Measurements from ENCODE around the gene GAST. TPM values are rescaled to one million over a fixed set of nuclear protein-coding genes. Genes with fewer than 3 reads are reported as not detected.
A peak's percentile ranks its signal among the peaks of the same experiment; 100 is the strongest.

Gene GAST
- total RNA-seq, 2 donors from 2014 or later: not detected

DNA sequence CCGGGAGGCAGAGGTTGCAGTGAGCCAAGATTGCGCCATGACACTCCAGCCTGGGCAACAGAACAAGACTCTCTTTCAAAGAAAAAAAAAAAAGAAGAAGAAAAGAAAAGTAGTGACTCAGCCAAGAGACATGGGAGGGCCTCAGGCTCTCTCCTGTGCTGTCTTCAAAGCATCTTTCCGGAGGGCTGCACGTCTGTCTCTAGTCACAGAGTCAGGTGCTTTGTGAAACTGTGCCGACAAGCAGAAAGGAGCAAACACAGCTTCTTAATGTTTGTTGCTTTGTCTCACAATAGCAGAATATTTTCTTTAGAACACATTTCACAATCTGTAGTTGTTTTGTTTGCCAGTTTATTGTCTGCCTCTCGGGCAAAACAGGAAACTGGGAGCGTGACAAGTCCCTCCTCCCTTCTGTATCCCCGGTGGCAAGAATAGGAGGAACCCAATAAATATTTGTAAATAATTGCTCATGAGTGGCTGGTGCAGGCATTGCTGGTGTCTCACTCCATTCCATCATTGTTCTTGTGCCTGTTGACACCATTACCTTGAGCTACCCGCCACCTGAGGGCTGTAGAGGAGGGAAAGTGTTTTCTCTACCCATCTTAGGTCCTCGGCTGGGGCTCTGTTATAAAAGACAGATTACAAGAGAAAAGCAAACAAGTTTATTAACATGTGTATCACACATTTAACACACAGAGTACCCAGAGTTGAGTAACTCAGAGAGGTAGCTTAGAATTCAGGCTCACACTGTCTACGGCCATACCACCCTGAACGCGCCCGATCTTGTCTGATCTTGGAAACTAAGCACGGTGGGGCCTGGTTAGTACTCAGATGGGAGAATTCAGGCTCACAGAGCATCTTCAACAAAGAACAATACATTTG, 5.5 kb downstream of the GAST start:
- Histone ChIP-seq H3K4me3 (no peak overlapping the region), H3K27me3 (replicated peaks; ENCODE audit: insufficient read depth) (no peaks in the 10 kb centered on the region), H3K9me3 (no peaks in the 10 kb centered on the region), H3K27ac (peak overlapping the region; percentile 18 to 31), H3K4me1 (replicated peaks) (peaks cover 6% of the 10 kb centered on the region), H3K36me3 (no peaks in the 10 kb centered on the region)
- intact Hi-C loops (cut with DNase I): no loop called here
- TF ChIP-seq POLR2AphosphoS5 (IDR thresholded peaks at IDR 0.05): peak; percentile 70
- TF ChIP-seq POLR2A (IDR thresholded peaks at IDR 0.05): no peak
- DNase-seq (ENCODE audit: low spot score): peak; percentile 54
- WGBS: 40% methylated on average over 15 of the region's 15 CpGs

DNA sequence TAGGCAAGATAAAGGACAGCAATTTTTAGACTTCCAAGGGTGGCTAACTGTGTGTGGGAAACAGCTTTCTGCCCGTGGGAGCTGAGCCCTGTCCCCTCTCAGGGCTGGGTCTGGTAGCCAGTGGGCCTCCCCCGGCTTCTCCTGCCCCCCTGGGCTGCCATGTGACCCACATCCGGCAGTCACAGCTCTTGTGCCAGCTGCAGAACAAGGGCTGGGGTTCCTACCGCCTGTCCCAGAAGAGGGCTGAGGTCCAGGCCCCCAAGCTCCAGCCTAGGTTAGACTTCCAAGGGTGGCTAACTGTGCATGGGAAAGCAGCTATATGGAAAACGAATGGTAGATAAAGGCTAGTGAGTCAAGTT, 6.1 kb downstream of the GAST start:
- H3K4me1 ChIP-seq (replicated peaks): peaks cover 6% of the 10 kb centered on the region
- H3K4me3 ChIP-seq: no peak overlapping the region
- H3K27ac ChIP-seq: peak overlapping the region; percentile 18 to 31
- WGBS: 48% methylated on average over 5 of the region's 5 CpGs
- DNase-seq (ENCODE audit: low spot score): no peak
- no peaks in the 10 kb centered on the region for H3K36me3 ChIP-seq
- intact Hi-C loops (cut with DNase I): no loop called here
- H3K9me3 ChIP-seq: no peaks in the 10 kb centered on the region
- no peaks in the 10 kb centered on the region for H3K27me3 ChIP-seq (replicated peaks; ENCODE audit: insufficient read depth)
- TF ChIP-seq POLR2A (IDR thresholded peaks at IDR 0.05) (no peak), POLR2AphosphoS5 (IDR thresholded peaks at IDR 0.05) (no peak)
- TF ChIP-seq, protein P1, sequence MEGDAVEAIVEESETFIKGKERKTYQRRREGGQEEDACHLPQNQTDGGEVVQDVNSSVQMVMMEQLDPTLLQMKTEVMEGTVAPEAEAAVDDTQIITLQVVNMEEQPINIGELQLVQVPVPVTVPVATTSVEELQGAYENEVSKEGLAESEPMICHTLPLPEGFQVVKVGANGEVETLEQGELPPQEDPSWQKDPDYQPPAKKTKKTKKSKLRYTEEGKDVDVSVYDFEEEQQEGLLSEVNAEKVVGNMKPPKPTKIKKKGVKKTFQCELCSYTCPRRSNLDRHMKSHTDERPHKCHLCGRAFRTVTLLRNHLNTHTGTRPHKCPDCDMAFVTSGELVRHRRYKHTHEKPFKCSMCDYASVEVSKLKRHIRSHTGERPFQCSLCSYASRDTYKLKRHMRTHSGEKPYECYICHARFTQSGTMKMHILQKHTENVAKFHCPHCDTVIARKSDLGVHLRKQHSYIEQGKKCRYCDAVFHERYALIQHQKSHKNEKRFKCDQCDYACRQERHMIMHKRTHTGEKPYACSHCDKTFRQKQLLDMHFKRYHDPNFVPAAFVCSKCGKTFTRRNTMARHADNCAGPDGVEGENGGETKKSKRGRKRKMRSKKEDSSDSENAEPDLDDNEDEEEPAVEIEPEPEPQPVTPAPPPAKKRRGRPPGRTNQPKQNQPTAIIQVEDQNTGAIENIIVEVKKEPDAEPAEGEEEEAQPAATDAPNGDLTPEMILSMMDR (IDR thresholded peaks at IDR 0.05): no peak

DNA sequence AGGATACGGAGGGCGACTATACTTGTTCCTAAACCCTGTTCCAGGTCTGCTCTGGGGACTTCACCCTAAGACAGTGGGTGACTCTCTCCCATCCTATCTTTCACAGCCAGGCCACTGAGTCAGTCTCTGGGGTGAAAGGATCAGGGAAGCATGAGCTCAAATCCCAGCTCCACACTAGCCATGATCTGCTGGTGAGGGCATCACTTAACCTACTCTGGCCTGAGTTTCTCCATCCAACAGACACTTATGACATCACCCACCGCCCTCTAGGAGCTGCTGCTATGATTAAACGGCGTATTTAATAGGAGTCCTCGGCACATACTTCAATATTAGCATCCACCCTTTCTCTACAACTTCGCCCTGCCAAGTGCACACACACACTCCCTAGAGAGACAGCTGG, 10.1 kb downstream of the GAST start:
- intact Hi-C loops (cut with DNase I): no loop called here
- WGBS: 88% methylated on average over 7 of the region's 7 CpGs
- Histone ChIP-seq H3K4me3 (no peak overlapping the region), H3K4me1 (replicated peaks) (peaks cover 6% of the 10 kb centered on the region), H3K9me3 (no peaks in the 10 kb centered on the region), H3K36me3 (no peaks in the 10 kb centered on the region), H3K27me3 (replicated peaks; ENCODE audit: insufficient read depth) (no peaks in the 10 kb centered on the region), H3K27ac (no peak overlapping the region)
- DNase-seq (ENCODE audit: low spot score): no peak
- TF ChIP-seq POLR2AphosphoS5 (IDR thresholded peaks at IDR 0.05) (no peak), POLR2A (IDR thresholded peaks at IDR 0.05) (no peak)
- TF ChIP-seq, protein P1 (IDR thresholded peaks at IDR 0.05): no peak

DNA sequence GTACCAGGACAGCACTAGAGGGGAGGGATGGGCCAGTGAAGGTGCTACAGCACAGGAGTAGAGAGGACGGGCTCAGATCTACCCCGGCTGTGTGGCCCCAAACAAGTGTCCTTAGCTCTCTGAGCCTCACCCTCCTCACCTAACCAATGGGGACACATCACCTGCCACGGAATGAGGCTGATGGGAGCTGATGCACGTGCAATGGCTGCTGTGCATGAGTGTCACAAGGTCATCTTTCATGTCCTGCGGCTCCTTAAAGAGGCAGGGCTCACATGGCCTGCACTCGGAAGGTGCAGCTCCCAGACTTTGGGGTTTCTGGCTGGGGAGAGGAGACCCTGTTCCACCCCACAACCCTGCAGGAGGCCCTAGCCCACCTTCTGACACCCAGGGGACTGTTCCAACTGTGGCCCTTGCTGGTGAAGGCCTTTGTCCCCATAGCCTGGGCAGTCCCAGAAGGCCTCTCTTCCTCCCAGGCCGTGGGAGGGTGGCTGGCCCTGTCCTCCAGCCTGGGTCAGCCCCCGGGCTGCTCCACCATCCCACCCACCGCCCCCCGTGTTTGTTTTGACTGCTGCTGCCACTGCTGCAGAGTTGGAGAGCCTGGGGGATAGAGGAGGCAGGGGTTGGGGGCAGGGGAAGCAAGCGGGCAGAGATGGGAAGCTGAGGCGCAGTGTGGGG, 11.8 kb downstream of the GAST start:
- Histone ChIP-seq H3K27me3 (replicated peaks; ENCODE audit: insufficient read depth) (no peaks in the 10 kb centered on the region), H3K27ac (no peak overlapping the region), H3K4me3 (no peak overlapping the region), H3K36me3 (no peaks in the 10 kb centered on the region), H3K4me1 (replicated peaks) (no peaks in the 10 kb centered on the region), H3K9me3 (no peaks in the 10 kb centered on the region)
- TF ChIP-seq, protein P1 (IDR thresholded peaks at IDR 0.05): no peak
- no peak for TF ChIP-seq POLR2AphosphoS5 (IDR thresholded peaks at IDR 0.05)
- no peak for TF ChIP-seq POLR2A (IDR thresholded peaks at IDR 0.05)
- DNase-seq (ENCODE audit: low spot score): no peak
- WGBS: 74% methylated on average over 12 of the region's 12 CpGs
- intact Hi-C loops (cut with DNase I): no loop called here

DNA sequence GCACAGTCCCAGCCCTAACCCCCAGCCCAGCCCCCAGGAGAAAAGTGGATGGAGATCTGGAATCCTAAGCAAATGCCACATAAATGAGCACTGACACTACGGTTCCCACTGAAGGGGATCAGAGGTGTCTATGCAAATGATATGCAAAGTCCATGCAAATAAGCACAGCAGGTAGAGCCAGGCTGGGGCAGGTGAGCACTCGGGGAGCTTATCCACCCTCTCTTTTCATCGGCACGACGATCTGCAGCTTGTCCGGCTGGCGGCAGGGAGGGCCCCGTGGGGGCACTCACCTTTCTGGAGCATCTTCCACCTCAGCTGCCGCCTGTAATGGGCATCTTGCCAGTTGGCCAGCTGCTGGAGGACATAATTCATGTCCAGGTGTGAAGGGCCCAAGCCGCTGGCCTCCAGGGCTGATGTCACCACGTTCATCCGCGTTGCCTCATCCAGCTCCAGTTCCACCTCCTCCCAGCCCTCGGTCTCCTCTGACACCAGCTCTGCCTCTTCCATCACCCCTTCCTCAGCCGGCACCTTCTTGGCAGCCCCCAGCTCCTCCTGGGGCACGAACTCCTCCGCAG, 12.4 kb downstream of the GAST start:
- no peaks in the 10 kb centered on the region for H3K9me3 ChIP-seq
- no peaks in the 10 kb centered on the region for H3K4me1 ChIP-seq (replicated peaks)
- no peaks in the 10 kb centered on the region for H3K36me3 ChIP-seq
- DNase-seq (ENCODE audit: low spot score): no peak
- intact Hi-C loops (cut with DNase I): no loop called here
- no peak overlapping the region for H3K4me3 ChIP-seq
- TF ChIP-seq POLR2A (IDR thresholded peaks at IDR 0.05): no peak
- no peak for TF ChIP-seq POLR2AphosphoS5 (IDR thresholded peaks at IDR 0.05)
- TF ChIP-seq, protein P1 (IDR thresholded peaks at IDR 0.05): no peak
- H3K27me3 ChIP-seq (replicated peaks; ENCODE audit: insufficient read depth): no peaks in the 10 kb centered on the region
- H3K27ac ChIP-seq: no peak overlapping the region
- WGBS: 69% methylated on average over 16 of the region's 17 CpGs

Measured in prostate gland (tissue), 2 donors.